ENCODE results near the gene SLC22A17. TPM values are rescaled to one million over a fixed set of nuclear protein-coding genes. Genes with fewer than 3 reads are reported as not detected.

SLC22A17 gene
- total RNA-seq, 1 donor from 2014 or later = 154 TPM

DNA sequence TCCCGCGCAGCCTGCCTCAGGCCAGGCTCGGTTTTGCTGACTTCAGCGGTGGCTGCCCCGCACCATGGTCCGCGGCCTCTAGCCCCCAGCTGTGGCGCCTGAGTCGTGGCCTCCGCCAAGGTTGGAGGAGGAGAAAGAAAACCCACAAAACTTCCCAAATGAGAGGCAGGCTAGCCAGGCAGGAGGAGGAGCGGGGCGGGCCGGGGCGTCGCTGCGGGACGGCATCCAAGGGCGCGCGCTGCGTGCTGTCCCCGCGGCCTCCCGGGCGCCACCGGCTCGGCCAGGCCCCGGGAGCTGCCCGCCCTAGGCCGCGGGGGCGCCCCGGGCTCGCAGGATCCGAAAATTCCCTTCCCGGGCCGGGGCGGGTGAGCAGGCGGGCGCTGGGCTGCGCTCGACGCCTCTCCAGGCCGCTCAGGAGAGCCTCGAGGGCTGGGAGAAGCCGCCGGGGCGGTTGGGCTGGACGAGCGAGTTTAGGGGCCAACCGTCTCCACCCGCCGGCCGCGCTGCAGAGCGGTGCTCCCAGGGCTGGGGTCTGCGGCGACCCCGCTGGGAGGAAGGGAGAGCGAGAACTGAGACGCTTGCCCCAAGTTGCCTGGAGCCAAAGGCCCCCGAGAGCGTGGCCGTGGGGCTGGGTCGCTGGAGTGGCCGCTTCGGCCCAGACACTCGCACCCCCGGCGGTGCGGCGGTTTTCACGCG, 12.5 kb upstream of the SLC22A17 start, which contains the start of gene EFS:
EFS (minus strand) TSS at position 137 of the 696 bp plus-strand sequence. CDS start 147 bp downstream, outside the sequence.
- no peak for FAIRE-seq
- peak; percentile 61 to 74 for DNase-seq (ENCODE audit: low spot score in 2 of 2)

DNA sequence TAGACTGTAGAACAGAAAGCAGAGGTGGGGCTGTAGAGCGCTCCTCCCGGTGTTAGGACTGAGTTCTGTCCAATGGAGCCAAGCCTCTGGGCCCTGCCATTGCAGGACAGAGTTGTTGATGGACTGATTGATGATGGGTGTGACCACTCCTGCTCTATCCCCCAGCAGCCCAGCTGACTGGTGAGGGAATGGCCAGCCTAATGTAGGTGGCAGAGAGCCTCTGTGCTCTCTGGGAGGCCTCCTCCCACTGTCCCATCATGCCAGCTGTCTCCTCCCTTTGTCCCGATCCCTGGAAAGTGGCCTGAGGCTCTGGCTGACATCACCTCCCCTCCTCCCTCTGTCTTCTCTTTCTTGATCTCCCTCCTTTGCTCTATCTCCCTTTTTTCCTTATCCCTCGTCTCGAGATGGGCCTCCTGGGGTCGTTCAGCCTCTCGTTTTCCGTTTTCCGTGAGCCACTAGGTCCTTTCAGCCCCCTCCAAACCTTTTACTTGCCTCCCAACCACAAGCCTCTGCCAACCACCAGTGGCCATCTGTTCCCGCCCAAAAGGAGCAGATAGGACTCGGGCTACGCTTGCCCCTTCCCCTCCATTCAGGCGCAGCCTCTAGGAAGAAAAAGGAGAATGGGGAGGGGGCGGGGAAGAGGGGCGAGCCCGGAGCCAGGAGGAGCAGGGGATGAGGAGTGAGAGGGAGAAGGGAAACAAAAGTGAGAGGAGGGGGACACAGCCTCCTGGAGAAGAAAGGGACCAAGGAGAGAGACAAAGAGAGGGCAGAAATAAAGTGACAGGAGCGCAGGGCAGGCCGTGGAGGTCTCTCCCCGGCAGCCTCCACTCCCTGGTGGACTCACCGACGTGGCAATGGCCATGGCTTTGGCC, 11.7 kb upstream of the SLC22A17 start:
- no peak for FAIRE-seq

DNA sequence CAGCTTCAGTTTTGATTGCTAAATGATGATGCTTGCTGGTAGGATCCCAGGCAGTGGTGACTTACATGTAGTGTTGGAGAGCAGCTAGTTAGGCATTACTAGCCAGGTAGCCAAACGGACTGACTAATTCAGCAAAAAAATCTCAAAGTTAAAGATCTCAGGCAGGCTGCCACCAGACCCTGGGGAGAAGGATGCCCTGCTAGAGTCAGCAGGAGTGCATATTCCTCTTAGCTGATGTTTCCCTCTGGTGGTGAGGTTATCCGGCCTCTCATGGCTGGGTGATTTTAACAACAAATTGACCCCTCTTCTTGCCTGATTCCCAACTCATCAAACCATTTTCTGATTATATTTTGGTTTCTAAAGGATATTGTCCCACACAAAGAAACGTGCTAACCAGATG, 9.5 kb upstream of the SLC22A17 start:
- FAIRE-seq (no peak), DNase-seq (ENCODE audit: low spot score in 2 of 2) (no peak)

More for the DNA sequence above, 11.7 kb upstream of the SLC22A17 start:
- peak; percentile 69 to 81 for DNase-seq (ENCODE audit: low spot score in 2 of 2)

DNA sequence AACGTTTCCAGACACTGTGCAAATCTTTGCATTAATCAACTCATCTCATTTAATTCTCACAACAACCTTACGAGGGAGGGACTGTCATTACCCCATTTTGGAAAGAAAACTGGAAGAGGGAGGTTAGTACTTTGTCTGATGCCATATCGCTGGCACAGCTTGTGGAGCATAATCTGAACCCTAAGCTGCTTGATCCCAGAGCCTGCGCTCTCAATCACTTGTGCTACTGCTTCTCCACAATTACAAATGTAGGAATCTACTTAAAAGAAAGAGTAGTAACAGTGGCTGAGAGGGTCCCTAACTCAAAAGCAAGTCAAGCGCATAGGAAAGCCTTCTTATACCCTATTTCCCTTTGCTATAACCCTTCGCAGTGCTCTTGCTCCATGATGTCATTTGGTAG, 9.1 kb upstream of the SLC22A17 start:
- DNase-seq (ENCODE audit: low spot score in 2 of 2) (no peak), FAIRE-seq (no peak)

DNA sequence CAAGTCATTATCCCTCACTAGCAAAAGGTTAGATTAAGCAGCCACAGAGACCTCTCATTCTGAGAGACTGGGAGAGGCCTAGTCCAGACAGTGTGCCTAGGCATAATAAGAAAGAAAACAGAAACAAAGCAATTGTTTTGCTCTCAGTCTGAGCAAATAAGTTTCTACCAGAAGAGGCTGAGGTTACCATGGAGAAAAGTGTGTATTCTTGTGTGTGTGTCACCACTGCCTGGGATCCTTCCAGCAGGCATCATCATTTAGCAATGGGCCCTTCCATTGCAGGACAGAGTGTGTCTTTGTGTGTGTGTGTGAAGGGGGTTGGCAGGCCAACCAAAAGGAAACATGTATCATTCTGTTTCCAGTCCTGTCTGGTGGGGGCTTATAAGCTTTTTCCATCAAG, 8.6 kb upstream of the SLC22A17 start:
- no peak for DNase-seq (ENCODE audit: low spot score in 2 of 2)
- no peak for FAIRE-seq

DNA sequence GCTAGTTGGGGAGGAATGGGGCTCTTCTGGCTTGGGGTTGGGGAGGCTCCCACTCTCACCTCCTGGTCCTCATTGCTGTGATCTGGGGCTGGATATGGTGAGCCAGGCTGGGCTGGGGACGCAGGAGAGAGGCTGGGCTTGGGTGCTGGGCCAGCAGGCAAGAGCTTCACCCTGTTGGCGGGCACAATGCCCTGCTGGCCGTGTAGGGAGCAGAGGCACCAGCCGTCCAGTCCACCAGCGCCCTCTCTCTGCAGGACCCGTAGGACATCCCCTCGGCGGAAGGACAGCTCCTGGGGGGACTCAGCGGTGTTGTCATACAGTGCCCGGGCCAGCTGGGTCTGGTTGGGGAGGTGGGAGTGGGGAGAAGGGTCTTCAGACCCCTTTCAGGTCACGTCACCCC, 7.8 kb upstream of the SLC22A17 start:
- FAIRE-seq (no peak), DNase-seq (ENCODE audit: low spot score in 2 of 2) (peak; percentile 66 to 75)

DNA sequence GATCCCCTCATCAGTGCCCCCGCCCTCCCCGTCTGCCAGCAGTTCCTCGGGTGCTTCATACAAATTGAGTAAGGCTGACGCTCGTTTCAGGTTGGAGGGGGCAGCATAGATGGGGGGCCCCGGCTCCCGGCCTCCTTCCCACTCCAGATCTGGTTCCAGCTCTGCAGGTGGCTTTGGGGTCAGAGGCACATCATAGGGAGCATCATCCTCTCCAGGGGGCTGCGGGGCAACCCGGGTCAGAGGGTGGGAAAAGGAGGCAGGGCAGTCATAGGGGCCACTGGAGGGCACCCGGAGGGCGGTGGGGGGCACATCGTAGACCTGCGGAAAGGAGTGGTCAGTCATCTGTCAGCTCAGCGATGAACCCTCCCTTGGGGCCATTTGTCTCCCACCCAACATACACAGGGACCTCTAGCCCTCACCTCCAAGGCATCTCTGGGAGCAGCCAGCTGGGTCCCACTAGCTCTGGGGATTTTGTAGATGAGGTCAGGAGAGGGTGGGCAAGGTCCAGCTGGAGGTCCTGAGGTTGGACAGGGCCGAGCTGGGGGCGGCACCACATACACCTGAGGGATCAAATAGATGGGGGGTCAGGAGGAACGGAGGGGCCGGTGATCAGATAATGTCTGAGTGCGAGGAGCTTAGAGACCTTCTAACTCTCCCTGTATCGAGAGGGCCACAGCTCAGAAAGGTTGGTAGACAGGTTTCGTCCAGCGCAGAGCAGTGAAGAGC, 7.2 kb upstream of the SLC22A17 start:
- FAIRE-seq = no peak

DNA sequence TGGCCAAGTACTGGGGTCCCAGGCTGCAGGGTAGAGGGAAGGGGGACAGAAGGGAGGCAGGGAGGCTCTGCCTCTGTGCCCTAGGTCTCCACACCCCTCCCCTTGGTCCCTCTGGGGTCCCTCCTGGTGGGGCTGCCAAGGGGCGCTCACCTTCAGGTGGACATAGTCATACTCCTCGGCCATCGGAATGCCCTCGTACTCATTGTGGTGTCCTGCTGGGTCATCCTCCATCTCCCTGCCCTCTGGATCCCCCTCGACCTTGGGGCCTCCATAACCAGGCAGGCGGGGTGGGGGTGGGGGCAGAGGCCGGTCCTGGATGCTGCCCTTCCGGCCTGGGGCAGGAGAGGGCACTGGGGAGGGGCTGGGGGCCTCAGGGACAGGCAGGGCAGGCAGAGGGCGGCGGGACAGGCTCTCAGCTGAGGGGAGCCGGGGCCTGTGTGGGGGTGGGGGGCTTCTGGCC, 6.5 kb upstream of the SLC22A17 start:
- FAIRE-seq = no peak

More for the DNA sequence above, 7.2 kb upstream of the SLC22A17 start:
- no peak for DNase-seq (ENCODE audit: low spot score in 2 of 2)

DNA sequence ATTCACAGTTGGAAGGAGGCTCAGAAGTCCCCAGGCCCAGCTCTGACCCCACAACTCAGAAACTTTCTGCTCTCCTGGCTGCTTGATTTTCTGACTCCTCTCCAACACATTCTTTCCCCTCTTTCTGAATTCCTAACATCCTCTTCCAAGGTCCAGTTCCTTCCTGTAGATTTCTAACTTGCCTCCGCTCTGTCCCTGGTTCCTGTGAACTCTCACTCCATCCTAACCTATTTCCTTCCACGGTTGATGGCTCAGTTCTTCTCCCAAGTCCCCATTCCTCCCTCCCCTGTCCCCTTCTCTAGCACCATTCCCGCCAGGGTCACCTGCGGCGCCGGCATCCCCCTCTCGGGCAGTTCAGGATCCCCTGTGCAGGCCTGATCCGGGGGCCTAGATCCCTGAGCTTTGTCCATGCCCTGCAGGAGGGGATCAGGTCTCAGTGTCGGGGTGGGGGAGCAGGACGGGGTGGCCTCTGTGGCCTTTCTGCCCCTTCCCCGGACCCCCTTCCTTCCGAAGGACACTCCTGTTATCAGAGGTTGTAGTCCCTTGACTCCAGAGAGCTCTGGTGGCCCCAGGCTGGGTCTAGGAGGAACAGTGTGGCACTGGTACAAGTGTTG, 6.0 kb upstream of the SLC22A17 start:
- no peak for DNase-seq (ENCODE audit: low spot score in 2 of 2)
- no peak for FAIRE-seq

More for the DNA sequence above, 6.5 kb upstream of the SLC22A17 start:
- DNase-seq (ENCODE audit: low spot score in 2 of 2) = no peak

DNA sequence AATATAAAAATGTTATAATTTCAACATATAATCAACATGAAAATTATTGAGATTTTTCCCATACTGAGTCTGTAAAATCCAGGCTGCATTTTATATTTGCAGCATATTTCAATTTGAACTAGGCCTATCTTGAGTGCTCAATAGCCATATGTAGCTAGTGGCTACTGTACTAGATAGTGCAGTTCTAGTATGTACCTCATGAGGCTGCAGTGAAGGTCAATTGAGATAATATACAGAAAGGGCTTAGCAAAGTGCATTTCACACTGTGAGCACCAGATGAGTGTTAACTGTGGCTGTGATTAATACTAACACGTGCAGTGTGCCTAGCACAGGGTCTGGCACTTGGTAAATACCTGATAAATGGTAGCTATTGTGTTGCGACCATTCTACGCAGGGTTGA, 5.4 kb upstream of the SLC22A17 start:
- no peak for FAIRE-seq
- DNase-seq (ENCODE audit: low spot score in 2 of 2) = no peak

DNA sequence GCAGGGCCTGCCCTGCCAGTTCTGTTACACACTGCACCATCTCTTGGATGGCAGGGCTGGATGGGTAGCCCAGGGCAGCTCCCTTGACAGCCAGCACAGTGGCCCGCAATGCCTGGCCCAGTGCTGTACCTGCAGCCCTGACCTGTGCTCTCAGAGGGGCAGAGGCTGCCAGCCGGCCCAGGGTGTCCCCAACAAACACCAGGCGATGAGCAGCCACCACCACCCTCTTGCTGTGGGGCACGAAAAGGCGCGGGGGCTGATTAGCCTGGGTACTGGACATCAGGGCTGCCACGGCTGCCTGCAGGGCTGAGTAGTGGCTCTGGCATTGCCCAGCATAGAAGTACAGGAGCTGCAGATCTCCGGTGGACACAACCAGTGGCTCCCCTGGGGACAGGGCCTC, 4.6 kb upstream of the SLC22A17 start:
- DNase-seq (ENCODE audit: low spot score in 2 of 2) = no peak
- no peak for FAIRE-seq

DNA sequence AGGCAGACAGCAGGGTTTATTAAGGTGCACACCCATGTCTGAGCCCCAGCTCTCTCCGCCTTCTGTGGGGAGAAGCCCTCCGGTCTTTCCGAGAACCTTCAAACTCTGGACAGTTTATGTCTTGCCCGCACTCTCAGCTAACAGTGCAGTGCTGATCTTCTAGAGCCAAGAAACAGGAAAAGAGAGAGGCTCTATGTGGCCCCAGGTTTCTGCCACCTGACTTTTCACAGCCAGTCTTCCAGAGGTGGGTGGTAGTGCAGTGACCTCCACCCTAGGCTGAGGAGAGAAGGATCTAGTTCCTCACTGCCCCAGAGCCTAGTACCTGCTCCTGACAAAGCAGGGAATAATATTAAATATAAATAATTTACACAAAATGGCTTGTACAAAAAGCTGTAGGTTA, 4.0 kb upstream of the SLC22A17 start:
- DNase-seq (ENCODE audit: low spot score in 2 of 2) (no peak), FAIRE-seq (no peak)

DNA sequence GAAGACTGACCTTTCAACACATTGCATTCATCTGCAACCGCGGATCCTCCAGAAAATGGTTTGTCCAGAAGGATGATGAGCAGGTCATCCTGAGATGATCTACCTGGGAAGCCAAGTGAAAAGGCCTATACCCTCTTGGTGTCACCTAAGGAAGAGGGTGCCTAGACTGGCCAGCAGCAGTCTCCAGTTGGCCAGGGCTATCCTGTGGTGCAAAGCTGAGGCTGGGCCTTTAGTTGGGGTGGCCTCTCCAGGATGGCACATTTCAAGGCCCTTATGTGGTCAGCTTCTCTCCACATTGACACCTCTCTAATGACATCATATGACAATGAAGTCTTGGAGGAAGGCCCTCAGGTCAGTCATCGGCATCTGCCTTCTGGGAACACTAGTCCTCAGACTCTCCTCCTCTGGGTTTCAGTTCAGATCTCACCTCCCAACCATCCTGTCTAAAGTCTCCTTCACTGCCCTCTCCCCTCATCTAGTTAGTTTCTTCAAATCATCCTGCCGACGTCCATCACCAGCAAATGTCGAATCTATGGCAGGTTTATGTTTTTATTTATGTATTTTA, 3.3 kb upstream of the SLC22A17 start:
- DNase-seq (ENCODE audit: low spot score in 2 of 2) = no peak
- FAIRE-seq = no peak

DNA sequence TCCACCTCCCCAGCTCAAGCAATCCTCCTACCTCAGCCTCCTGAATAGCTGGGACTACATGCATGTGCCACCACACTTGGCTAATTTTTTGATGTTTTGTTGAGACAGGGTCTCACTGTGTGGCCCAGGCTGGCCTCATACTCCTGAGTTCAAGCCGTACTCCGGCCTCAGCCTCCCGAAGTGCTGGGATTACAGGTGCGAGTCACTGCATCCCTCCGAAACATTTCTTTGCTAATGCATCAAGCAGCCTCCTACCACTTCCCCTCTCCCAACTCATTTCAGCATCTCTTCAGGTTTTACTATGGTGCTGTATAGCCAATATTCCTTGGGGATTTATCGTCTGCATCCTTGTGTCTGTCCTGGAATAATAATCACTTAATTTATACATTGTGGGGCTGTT, 2.3 kb upstream of the SLC22A17 start:
- FAIRE-seq (no peak), DNase-seq (ENCODE audit: low spot score in 2 of 2) (no peak)

DNA sequence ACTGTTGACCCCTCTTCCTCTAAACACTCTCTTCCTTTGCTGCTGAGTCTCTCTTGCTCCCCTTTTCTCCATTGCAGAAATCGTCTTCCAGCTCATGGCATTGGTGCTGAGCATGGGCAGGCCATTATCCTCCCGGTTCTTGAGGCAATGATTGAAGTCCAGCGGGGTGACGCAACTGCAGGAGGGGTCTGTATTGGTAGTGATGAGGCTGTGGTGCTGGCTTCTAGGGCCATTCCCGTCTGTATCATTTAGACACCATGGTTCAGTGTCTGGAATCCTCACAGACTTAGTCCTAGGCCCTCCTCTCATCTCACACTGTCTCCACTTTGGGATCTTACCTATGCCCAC, 720 bp upstream of the SLC22A17 start:
- DNase-seq (ENCODE audit: low spot score in 2 of 2) = no peak
- no peak for FAIRE-seq

DNA sequence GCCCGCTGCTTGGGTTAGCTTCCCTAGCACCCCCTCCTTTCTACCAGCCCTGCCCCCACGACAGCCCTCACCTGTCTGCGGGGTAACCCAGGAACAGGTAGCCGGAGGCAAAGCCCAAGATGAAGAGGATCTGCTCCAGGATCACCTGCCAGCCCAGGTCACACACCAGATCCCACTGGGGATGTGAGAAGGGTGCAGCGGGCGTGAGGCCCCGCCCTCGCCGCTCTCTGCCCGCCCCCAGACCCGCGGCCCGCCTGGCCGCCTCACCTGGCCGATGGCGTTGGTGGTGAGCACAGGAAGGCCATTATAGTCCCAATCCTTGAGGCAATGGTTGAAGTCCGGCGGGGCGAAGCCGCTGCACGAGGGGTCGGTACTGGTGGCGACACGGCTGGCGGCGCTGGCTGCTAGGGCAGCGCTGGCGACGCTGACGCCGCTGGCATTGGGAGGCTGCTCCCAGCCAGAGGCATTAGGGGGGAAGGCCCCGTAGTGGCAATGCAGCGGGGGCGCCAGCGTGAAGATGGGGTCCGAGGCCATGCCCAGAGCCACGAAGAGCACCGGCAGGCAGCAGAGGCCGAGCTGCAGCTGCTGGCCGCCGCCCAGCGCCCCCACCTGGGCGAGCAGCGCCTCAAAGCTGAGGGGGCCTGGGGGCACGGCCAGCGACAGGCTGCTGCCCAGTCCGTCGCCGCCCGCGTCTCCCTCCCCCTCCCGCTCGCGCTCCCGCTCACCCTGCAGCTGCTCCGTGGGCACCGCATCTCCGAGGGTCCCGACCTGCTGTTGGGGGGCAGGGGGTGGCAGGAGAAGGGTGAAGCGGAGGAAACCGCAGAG, 794 bp downstream of the SLC22A17 start:
- FAIRE-seq (no peak), DNase-seq (ENCODE audit: low spot score in 2 of 2) (peak; percentile 76 to 81)

DNA sequence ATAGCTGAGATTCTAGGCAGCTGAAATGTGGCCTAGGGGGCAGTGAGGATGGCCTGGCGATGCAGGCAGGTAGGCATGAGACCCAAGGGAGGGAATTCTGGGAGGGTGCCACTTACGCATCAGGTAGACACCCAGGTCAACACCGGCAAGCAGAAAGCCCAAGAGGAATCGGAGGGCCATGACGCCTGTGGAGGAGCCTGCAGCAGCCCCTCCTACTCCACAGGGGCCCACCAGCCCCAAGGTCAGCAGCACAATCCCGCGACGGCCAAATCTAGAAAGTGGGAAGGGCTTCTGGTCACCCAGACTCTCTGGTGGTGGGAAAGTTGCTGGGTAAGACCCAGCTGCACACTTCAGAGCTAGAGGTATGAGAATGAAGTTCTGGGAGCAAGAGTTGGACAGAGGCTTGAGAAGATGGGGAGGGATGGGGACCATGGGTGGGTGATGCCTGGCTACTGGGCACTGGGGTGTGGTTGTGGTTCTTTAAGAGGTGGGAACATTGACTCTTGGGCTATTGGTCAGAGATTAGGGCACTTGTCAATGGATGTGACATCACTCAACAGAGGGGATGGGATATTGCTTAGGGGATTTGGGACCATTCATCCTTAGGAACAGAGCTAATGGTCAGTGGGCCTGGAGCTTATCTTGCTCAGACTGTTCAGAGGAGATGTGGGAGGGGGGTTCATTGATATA, 3.4 kb downstream of the SLC22A17 start:
- no peak for FAIRE-seq
- no peak for DNase-seq (ENCODE audit: low spot score in 2 of 2)

DNA sequence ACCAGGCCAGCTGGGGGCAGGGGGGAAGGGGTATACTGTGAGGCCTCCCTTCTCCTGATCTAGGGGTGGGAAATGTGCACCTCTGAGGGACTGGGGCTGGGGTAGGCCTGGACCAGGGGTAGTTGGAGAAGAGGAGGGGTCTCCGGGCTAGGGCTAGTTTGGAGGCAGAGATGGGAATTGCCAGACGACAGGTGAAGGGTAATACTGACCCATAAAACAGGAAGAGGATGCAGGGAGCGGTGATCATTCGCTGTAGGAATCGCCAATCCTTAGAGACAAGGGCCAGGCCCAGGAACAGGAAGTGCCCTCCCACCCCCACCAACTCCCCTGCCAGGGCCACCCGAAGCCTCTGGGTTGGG, 4.4 kb downstream of the SLC22A17 start:
- DNase-seq (ENCODE audit: low spot score in 2 of 2) (no peak), FAIRE-seq (no peak)
